Left lung (tissue), 10 donors: ENCODE measurements around the gene RGMB. TPM values are rescaled to one million over a fixed set of nuclear protein-coding genes. Genes with fewer than 3 reads are reported as not detected.

ENCODE experiments used
- ATAC-seq: fragments of 200-7000 bp; cut with Tn5 transposase; one replicate; pipeline ENCODE4 v1.9.1; 2020; ENCODE audit warnings: moderate library complexity
- DNase-seq, 4 donors: peaks; one replicate each; pipeline ENCODE4 v3.0.0-alpha.2; 2013 to 2020
- H3K27ac ChIP-seq, 2 donors: fragments of 200-600 bp; sonication (generic) in 1 of 2; one replicate each; pipeline versions ENCODE4 v1.5.0 to v1.8.0; 2020 to 2021
- H3K27me3 ChIP-seq, 2 donors: fragments of 200-600 bp; sonication (generic) in 1 of 2; one replicate each; pipeline versions ENCODE4 v1.5.0 to v1.8.0; 2020 to 2021
- H3K36me3 ChIP-seq, 2 donors: fragments of 200-600 bp; sonication (generic) in 1 of 2; one replicate each; pipeline versions ENCODE4 v1.5.0 to v1.8.0; 2020 to 2021
- H3K4me1 ChIP-seq, 2 donors: fragments of 200-600 bp; one replicate each; pipeline ENCODE4 v1.8.0; 2021
- H3K4me3 ChIP-seq, 2 donors: fragments of 200-600 bp; sonication (generic) in 1 of 2; one replicate each; pipeline versions ENCODE4 v1.5.0 to v1.8.0; 2020 to 2021; ENCODE audit warnings: mild to moderate bottlenecking in 1 of 2
- H3K9me3 ChIP-seq, 2 donors: fragments of 200-600 bp; sonication (generic) in 1 of 2; one replicate each; pipeline versions ENCODE4 v1.5.0 to v1.8.0; 2020 to 2021
- CTCF ChIP-seq, 2 donors: fragments of 200-600 bp; sonication (generic) in 1 of 2; IDR thresholded peaks; one replicate each; pipeline versions ENCODE4 v1.5.0 to v1.8.0; 2021; ENCODE audit warnings: antibody characterized with exemption in 2 of 2
- intact Hi-C, 2 donors: fragments of 100-400 bp; cut with DNase I; formaldehyde crosslinking; loops; one replicate each; pipeline versions ENCODE4 v1.11.2 to v1.14.2; 2022
- polyA plus RNA-seq, 6 donors: library from polyadenylated mRNA; unstranded; fragments of 120-200 nt; gene quantifications; one replicate each; pipeline ENCODE4 v1.2.1, GENCODE V29; 2013; ENCODE audit not compliant: insufficient read length in 6 of 6
- total RNA-seq, 2 donors: library from RNA; stranded (reverse); fragmentation: NEBNext Ultra II Directional; extraction: Animal tissue kit (Norgen Biotek cat#: 25700); gene quantifications; one replicate each; pipeline ENCODE4 v1.2.1, GENCODE V29; 2021
- donor health status: DM: no; HTN: yes; CAD: no.
- donor health status: DM: no; HTN: no; CAD: no.

RGMB gene
- total and polyA plus RNA-seq, 8 donors = 12.2 to 21.3 (median 15.7) TPM

DNA sequence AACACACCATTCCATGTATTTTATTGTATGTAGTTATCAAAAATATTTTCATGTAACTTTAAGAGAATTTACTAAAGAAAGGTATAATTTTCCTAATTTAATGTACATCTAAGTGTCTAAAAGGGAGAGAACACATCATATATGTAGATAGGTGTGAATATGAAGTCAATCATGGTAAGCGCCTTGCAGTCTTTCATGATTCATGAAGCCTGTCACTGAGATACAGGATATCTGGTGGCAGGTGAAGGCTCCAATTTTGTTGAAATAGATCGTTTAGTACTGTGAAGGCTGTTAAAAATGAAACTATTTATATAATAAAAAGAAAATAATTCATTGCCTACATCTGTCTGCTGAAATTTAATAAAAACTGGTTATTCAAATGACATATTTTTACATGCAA is 15.5 kb upstream of the RGMB start:
- Histone ChIP-seq H3K9me3 (no peaks in the 10 kb centered on the region), H3K4me3 (no peak overlapping the region), H3K27ac (no peak overlapping the region), H3K27me3 (peaks cover 0 to 8% of the 10 kb centered on the region in 2 donors), H3K36me3 (no peaks in the 10 kb centered on the region), H3K4me1 (no peaks in the 10 kb centered on the region)
- intact Hi-C loops = no loop called here
- no peak for DNase-seq
- no peak for ATAC-seq
- TF ChIP-seq CTCF (IDR thresholded peaks at IDR 0.05) = no peak

- Histone ChIP-seq H3K4me3 (no peak overlapping the region), H3K27me3 (peaks cover 0 to 57% of the 10 kb centered on the region in 2 donors), H3K36me3 (no peaks in the 10 kb centered on the region), H3K27ac (no peak overlapping the region), H3K9me3 (no peaks in the 10 kb centered on the region), H3K4me1 (peaks cover 0 to 2% of the 10 kb centered on the region in 2 donors)
- TF ChIP-seq CTCF (IDR thresholded peaks at IDR 0.05) = no peak
- ATAC-seq = no peak
- intact Hi-C loops = no loop called here
- DNase-seq = no peak
Observed at GRCh38 chr5:98763001-98763630, 10.3 kb upstream of the RGMB start.

GRCh38 chr5:98765815-98766214 is 7.6 kb upstream of the RGMB start:
- no peak overlapping the region for H3K4me3 ChIP-seq
- no peaks in the 10 kb centered on the region for H3K36me3 ChIP-seq
- intact Hi-C loops = no loop called here
- H3K4me1 ChIP-seq = peaks cover 9 to 29% of the 10 kb centered on the region in 2 donors
- no peaks in the 10 kb centered on the region for H3K9me3 ChIP-seq
- H3K27ac ChIP-seq = no peak overlapping the region
- ATAC-seq = no peak
- no peak for DNase-seq
- peaks cover 0 to 84% of the 10 kb centered on the region in 2 donors for H3K27me3 ChIP-seq
- no peak for TF ChIP-seq CTCF (IDR thresholded peaks at IDR 0.05)

DNA sequence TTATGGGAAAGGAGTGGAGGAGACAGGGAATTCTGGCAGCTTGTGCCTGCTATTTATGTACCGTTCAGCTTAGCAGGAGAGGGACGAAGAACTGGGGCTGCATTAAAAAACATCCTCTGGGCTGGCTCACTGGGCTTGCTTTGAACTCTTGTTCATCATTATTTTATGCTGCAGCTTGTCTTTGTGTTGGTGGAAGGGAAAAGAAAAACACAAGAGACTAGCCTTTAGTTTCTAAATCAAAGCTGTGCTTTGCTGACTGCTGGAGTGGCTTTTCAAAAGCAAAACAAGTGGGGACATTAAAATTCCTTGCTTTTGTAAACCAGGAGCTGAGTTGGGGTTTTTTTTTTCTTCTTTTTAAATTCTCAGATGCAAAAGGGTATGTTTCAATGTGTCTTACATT is 5.9 kb upstream of the RGMB start:
- intact Hi-C loops = no loop called here
- no peak overlapping the region for H3K27ac ChIP-seq
- DNase-seq (no peak), ATAC-seq (no peak)
- no peak overlapping the region for H3K4me3 ChIP-seq
- H3K9me3 ChIP-seq = no peaks in the 10 kb centered on the region
- peaks cover 0 to 97% of the 10 kb centered on the region in 2 donors for H3K27me3 ChIP-seq
- H3K4me1 ChIP-seq = peaks cover 11 to 43% of the 10 kb centered on the region in 2 donors
- H3K36me3 ChIP-seq = no peaks in the 10 kb centered on the region
- TF ChIP-seq CTCF (IDR thresholded peaks at IDR 0.05) = no peak

DNA sequence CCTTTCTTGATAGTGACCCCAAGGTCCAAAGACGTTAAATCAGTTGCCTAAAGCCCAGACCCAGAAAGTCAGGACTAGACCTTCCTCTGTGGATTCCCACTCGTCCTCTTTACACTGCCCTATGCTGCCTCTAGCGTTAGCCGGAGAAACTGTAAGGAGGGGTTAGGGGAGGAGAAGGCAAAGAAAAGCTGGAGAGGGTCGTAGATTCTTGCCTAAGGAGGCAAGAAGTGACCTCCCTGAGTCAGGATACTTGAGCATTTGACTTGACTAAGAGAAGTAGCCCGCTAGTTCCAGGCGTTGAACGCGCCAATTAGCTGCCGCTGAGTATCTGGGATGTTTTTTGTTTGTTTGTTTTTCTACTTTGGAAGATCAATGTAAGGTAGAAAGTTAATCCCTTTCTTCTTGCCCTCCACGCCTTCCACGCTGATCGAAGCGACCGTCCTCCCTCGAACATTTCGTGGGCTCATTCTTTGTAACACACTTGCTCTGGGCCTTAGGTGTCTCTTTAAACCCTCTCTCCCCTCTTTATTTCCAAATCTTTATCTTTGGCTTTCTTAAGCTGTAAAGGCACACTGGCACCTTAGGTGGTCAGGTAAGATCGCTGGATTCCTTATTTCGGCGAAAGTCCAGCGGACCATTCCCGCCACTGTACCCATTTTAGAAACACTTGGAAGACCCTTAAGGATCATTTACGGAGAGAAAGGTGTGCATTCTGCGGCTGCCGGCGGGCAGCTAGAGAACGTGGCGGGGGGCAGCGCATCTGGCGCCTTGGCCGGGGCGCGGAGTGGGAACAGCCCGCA is 5.1 kb upstream of the RGMB start:
- H3K27me3 ChIP-seq = peaks cover 0 to 97% of the 10 kb centered on the region in 2 donors
- ATAC-seq = peak; percentile 40
- peak in 3 of 4 donors; percentile 31 to 67 (median 44) for DNase-seq
- no peak overlapping the region for H3K27ac ChIP-seq
- peak overlapping the region; percentile 54 to 57 for H3K4me3 ChIP-seq
- no peaks in the 10 kb centered on the region for H3K9me3 ChIP-seq
- H3K36me3 ChIP-seq = no peaks in the 10 kb centered on the region
- TF ChIP-seq CTCF (IDR thresholded peaks at IDR 0.05) = peak; percentile 62 to 78
- intact Hi-C loops = no loop called here
- peaks cover 12 to 49% of the 10 kb centered on the region in 2 donors for H3K4me1 ChIP-seq
